ENCODE data around the gene CFAP58.

GRCh38 chr10:104349623-104350126 lies 4.0 kb upstream of the CFAP58 start:
- TF ChIP-seq CTCF (IDR thresholded peaks at IDR 0.05; ENCODE audit: low read depth, low read length, missing input control) (no peak), REST (IDR thresholded peaks at IDR 0.05) (peak; percentile 52), YY1 (IDR thresholded peaks at IDR 0.05) (no peak), SP1 (IDR thresholded peaks at IDR 0.05) (peak; percentile 34), FOXA1 (IDR thresholded peaks at IDR 0.05) (no peak), RAD21 (IDR thresholded peaks at IDR 0.05) (peak; percentile 16 to 38), ATF3 (IDR thresholded peaks at IDR 0.05) (peak; percentile 96), TAF1 (conservative IDR thresholded peaks at IDR 0.05) (no peak), EGR1 (IDR thresholded peaks at IDR 0.05; ENCODE audit: low read depth in 2 of 2) (no peak), MAX (IDR thresholded peaks at IDR 0.05) (peak; percentile 48), HNF4G (IDR thresholded peaks at IDR 0.05) (peak; percentile 10), JUND (IDR thresholded peaks at IDR 0.05) (peak; percentile 54 to 61)

Measured in liver (tissue), 3 donors.